HG03196 (cell line): Measurements from ENCODE around the gene RBM19.

Experiments used
- ATAC-seq: cut with Tn5 transposase; IDR thresholded peaks from one replicate; pipeline ENCODE4 v1.9.1; 2021; ENCODE audit not compliant: unreplicated experiment

Gene RBM19

GRCh38 chr12:113959096-113959495 is 7.0 kb downstream of the RBM19 start:
- ATAC-seq = no peak

GRCh38 chr12:113958108-113958507 is 8.0 kb downstream of the RBM19 start:
- ATAC-seq = no peak

- ATAC-seq = no peak
These were observed 8.5 kb downstream of the RBM19 start for GRCh38 chr12:113957627-113958026.

- no peak for ATAC-seq
These were observed 10.8 kb downstream of the RBM19 start for GRCh38 chr12:113955109-113955970.

GRCh38 chr12:113954547-113954946 is 11.6 kb downstream of the RBM19 start:
- ATAC-seq = no peak

GRCh38 chr12:113950873-113951272 is 15.3 kb downstream of the RBM19 start:
- ATAC-seq = no peak

GRCh38 chr12:113949321-113950305 is 16.5 kb downstream of the RBM19 start:
- no peak for ATAC-seq

- no peak for ATAC-seq
These were observed 17.8 kb downstream of the RBM19 start for GRCh38 chr12:113948151-113948914.

GRCh38 chr12:113946175-113946574 is 19.9 kb downstream of the RBM19 start:
- ATAC-seq = no peak

GRCh38 chr12:113945174-113946173 is 20.7 kb downstream of the RBM19 start:
- ATAC-seq = no peak

GRCh38 chr12:113942209-113942608 is 23.9 kb downstream of the RBM19 start:
- ATAC-seq = no peak

GRCh38 chr12:113941208-113941486 is 25.0 kb downstream of the RBM19 start:
- ATAC-seq = no peak

GRCh38 chr12:113940357-113941207 is 25.5 kb downstream of the RBM19 start:
- no peak for ATAC-seq

- ATAC-seq = no peak
These were observed 26.3 kb downstream of the RBM19 start for GRCh38 chr12:113939867-113940266.

- ATAC-seq = no peak
These were observed 27.7 kb downstream of the RBM19 start for GRCh38 chr12:113938471-113938870.

- ATAC-seq = no peak
These were observed 29.7 kb downstream of the RBM19 start for GRCh38 chr12:113936460-113936859.

- no peak for ATAC-seq
These were observed 30.7 kb downstream of the RBM19 start for GRCh38 chr12:113935459-113935858.

- no peak for ATAC-seq
These were observed 31.2 kb downstream of the RBM19 start for GRCh38 chr12:113934946-113935345.
